ENCODE data around the gene FOXJ3.

DNA sequence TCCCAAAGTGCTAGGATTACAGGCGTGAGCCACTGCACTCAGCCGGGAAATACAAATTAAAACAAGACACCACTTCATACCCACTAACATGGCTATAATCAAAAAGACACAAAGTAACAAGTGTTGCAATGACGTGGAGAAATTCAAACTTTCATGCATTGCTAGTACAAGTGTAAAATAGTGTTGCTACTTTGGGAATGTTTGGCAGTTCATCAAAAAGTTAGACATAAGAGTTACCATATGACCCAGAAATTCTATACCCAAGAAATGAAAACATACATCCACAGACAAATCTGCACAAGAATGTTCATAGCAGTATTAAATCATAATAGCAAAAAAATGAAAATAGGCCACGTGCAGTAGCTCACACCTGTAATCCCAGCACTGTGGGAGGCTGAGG, 16.4 kb downstream of the FOXJ3 start:
- TF ChIP-seq, protein P1, sequence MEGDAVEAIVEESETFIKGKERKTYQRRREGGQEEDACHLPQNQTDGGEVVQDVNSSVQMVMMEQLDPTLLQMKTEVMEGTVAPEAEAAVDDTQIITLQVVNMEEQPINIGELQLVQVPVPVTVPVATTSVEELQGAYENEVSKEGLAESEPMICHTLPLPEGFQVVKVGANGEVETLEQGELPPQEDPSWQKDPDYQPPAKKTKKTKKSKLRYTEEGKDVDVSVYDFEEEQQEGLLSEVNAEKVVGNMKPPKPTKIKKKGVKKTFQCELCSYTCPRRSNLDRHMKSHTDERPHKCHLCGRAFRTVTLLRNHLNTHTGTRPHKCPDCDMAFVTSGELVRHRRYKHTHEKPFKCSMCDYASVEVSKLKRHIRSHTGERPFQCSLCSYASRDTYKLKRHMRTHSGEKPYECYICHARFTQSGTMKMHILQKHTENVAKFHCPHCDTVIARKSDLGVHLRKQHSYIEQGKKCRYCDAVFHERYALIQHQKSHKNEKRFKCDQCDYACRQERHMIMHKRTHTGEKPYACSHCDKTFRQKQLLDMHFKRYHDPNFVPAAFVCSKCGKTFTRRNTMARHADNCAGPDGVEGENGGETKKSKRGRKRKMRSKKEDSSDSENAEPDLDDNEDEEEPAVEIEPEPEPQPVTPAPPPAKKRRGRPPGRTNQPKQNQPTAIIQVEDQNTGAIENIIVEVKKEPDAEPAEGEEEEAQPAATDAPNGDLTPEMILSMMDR (IDR thresholded peaks at IDR 0.05; ENCODE audit: low read depth, low read length, poor library complexity, severe bottlenecking): no peak
- TF ChIP-seq EZH2phosphoT487 (IDR thresholded peaks at IDR 0.05; ENCODE audit: borderline replicate concordance, low read length): no peak

Data from DOHH2 (cell line).